Activated CD8-positive, alpha-beta memory T cell treated with anti-CD3 and anti-CD28 coated beads, Interleukin-2, amount 10 ng/mL, durations not matched to agents 7 days and 5 days (primary cell): ENCODE measurements around the gene FAM219A. TPM values are rescaled to one million over a fixed set of nuclear protein-coding genes. Genes with fewer than 3 reads are reported as not detected.

Experiments
- ATAC-seq: fragments of 150-1000 bp; cut with Tn5 transposase; one replicate; pipeline ENCODE4 v1.10.0; 2021; ENCODE audit warnings: moderate library complexity
- CTCF ChIA-PET: fragments of 350-600 bp; sonication (Branson Sonifier 250); formaldehyde crosslinking; loops from one replicate; lab custom pipeline; 2021; ENCODE audit warnings: antibody characterized with exemption; lab: Charles Lee
- DNase-seq: peaks from one replicate; pipeline ENCODE4 v3.0.0-alpha.2; 2020
- H3K27ac Mint-ChIP-seq: one replicate; pipeline ENCODE4 v1.8.0; 2021; ENCODE audit warnings: mild to moderate bottlenecking, mixed read lengths
- H3K27me3 Mint-ChIP-seq: one replicate; pipeline ENCODE4 v1.8.0; 2021; ENCODE audit warnings: mixed read lengths
- H3K36me3 Mint-ChIP-seq: one replicate; pipeline ENCODE4 v1.8.0; 2021; ENCODE audit warnings: mild to moderate bottlenecking, mixed read lengths
- H3K4me1 Mint-ChIP-seq: one replicate; pipeline ENCODE4 v1.8.0; 2021; ENCODE audit warnings: mixed read lengths
- H3K4me3 Mint-ChIP-seq: one replicate; pipeline ENCODE4 v1.8.0; 2021; ENCODE audit warnings: mild to moderate bottlenecking, moderate library complexity, mixed read lengths
- H3K9me3 Mint-ChIP-seq: one replicate; pipeline ENCODE4 v1.8.0; 2022; ENCODE audit warnings: low read depth, mixed read lengths
- total RNA-seq, 2 experiments: library from RNA; stranded (reverse); gene quantifications; one replicate each; pipeline ENCODE4 v1.2.3, GENCODE V29; 2021

FAM219A gene, protein sequence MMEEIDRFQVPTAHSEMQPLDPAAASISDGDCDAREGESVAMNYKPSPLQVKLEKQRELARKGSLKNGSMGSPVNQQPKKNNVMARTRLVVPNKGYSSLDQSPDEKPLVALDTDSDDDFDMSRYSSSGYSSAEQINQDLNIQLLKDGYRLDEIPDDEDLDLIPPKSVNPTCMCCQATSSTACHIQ
- total RNA-seq = 10 to 100 TPM in 1 of 2 experiments, 1 to 10 TPM in 1; 7.9 to 13.8 TPM

DNA sequence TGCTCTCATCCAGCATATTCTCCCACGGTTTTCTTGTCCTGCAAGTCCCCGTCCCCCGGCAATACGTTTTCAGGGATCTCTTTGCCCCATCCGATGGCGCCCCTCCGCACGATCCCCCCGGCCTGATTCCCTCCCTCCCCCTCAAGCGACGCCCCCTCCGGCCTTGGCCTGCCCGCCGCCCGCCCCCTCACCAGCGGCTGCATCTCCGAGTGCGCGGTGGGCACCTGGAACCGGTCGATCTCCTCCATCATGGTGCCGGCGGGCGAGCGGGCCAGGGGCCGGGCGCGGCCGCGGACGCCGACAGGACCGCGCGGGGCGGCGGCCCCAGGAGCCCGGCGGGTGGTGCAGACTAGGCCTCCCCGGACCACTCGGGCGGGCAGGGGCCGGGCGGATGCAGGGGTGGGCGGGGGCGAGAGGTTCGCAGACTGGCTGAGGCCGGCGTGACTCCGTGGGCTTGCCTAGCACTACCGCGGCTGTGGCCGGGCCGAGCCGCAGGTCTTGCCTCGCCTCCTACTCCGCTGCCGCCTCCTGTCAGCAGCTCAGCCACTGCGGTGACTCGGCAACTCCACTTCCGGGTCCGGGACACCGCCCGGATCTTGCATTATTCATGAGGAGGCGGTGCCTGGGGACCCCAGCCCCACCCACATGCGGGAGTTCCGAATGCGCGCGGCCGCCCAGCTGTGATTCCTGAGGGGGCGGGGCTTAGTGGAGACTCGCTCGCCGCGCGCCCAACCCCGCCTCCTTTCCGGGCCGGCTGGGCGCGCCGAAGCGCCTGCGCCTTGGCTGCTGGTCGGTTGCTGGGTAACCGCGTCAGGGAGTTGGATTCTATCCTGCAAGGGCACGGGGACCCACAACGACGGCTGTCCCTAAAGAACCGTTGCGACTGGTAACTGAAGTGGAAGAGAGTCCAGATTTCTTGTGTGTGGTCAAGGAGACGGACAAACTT, at the start of gene FAM219A, which contains the start of gene DNAI1:
Gene FAM219A (minus strand): TSS at position 558 of the 946 bp plus-strand sequence. CDS start 307 bp downstream, at position 251.
Gene DNAI1 (plus strand): TSS at position 793 of the 946 bp plus-strand sequence. CDS start 201 bp downstream, outside the sequence.
- Mint-ChIP-seq H3K27me3 (peaks cover 8% of the 10 kb centered on the region), H3K4me3 (peak within 1 kb of the TSS; percentile 86), H3K27ac (peak within 1 kb of the TSS; percentile 80), H3K9me3 (no peaks in the 10 kb centered on the region), H3K4me1 (peaks cover 55% of the 10 kb centered on the region), H3K36me3 (no peaks in the 10 kb centered on the region)
- DNase-seq (peak; percentile 99), ATAC-seq (peak; percentile 97)
- CTCF ChIA-PET = interaction anchor here (1.3 kb wide), 1 partner anchor 54 kb away, joined by 4 read pairs; no protein-coding TSS in a partner anchor

- no peak overlapping the region for H3K4me3 Mint-ChIP-seq
- H3K27me3 Mint-ChIP-seq = peaks cover 6% of the 10 kb centered on the region
- ATAC-seq = no peak
- H3K9me3 Mint-ChIP-seq = no peaks in the 10 kb centered on the region
- H3K4me1 Mint-ChIP-seq = no peaks in the 10 kb centered on the region
- CTCF ChIA-PET = no interaction called here
- no peaks in the 10 kb centered on the region for H3K36me3 Mint-ChIP-seq
- no peak overlapping the region for H3K27ac Mint-ChIP-seq
- no peak for DNase-seq
Measured at GRCh38 chr9:34507966-34508365, 49.6 kb upstream of the FAM219A start.

GRCh38 chr9:34507556-34507955, 49.2 kb upstream of the FAM219A start:
- H3K4me1 Mint-ChIP-seq = no peaks in the 10 kb centered on the region
- no peak overlapping the region for H3K27ac Mint-ChIP-seq
- DNase-seq = no peak
- ATAC-seq = no peak
- no peak overlapping the region for H3K4me3 Mint-ChIP-seq
- no peaks in the 10 kb centered on the region for H3K36me3 Mint-ChIP-seq
- H3K9me3 Mint-ChIP-seq = no peaks in the 10 kb centered on the region
- CTCF ChIA-PET = interaction anchor here (1.2 kb wide), 1 partner anchor 69 kb away, joined by 3 read pairs; no protein-coding TSS in a partner anchor
- H3K27me3 Mint-ChIP-seq = peaks cover 6% of the 10 kb centered on the region

GRCh38 chr9:34506623-34507022, 48.3 kb upstream of the FAM219A start:
- Mint-ChIP-seq H3K36me3 (no peaks in the 10 kb centered on the region), H3K27ac (no peak overlapping the region), H3K9me3 (no peaks in the 10 kb centered on the region), H3K4me1 (no peaks in the 10 kb centered on the region), H3K4me3 (no peak overlapping the region), H3K27me3 (peaks cover 6% of the 10 kb centered on the region)
- CTCF ChIA-PET = interaction anchor here (0.9 to 1.3 kb wide), 4 partner anchors 68 to 128 kb away, joined by 3 read pairs; no protein-coding TSS in a partner anchor
- ATAC-seq = no peak
- DNase-seq = no peak

DNA sequence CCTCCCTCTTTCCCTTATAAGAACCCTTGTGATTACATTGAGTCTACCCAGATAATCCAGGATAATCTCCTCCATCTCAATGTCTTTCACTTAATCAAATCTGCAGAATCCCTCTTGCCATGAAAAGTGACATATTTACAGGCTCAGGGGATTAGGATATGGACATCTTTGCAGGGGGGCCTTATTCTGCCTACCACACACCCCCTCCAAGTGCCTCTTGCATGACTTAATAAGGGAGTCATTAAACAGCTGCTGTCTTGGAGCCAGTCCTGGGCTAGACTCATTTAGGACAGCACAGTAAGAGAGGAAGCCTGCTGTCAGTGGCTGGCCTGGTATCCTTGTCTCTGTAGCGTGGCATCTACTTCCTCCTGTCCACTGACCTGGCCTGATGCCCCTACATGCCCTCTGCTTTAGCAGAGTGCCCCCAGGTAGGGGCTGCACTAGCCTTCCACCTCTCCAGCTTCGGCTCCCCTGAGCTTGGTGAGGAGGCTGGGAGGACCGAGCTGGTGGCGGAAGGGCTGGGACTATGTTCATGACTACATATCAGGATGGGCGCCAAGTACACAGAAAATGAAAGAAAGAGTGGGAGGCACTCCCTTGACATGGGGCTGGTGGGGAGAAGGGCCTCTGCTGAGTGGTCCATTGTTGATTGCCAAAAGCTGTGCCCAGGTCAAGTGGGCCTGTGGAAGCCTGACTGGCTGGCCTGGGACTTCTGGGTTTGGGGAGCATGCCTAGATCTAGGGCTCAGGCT, 47.2 kb upstream of the FAM219A start:
- DNase-seq (no peak), ATAC-seq (no peak)
- Mint-ChIP-seq H3K27me3 (peaks cover 6% of the 10 kb centered on the region), H3K4me3 (no peak overlapping the region), H3K36me3 (no peaks in the 10 kb centered on the region), H3K27ac (no peak overlapping the region), H3K9me3 (no peaks in the 10 kb centered on the region), H3K4me1 (peaks cover 1% of the 10 kb centered on the region)
- CTCF ChIA-PET = interaction anchor here (0.9 to 1.3 kb wide), 3 partner anchors 86 to 129 kb away, joined by 3 read pairs; no protein-coding TSS in a partner anchor

- CTCF ChIA-PET = interaction anchor here (0.9 to 1.8 kb wide), 4 partner anchors 47 to 103 kb away, joined by 3 to 5 read pairs (median 4); no protein-coding TSS in a partner anchor
- ATAC-seq (no peak), DNase-seq (no peak)
- no peaks in the 10 kb centered on the region for H3K9me3 Mint-ChIP-seq
- H3K27me3 Mint-ChIP-seq = peaks cover 15% of the 10 kb centered on the region
- H3K36me3 Mint-ChIP-seq = no peaks in the 10 kb centered on the region
- H3K27ac Mint-ChIP-seq = no peak overlapping the region
- H3K4me3 Mint-ChIP-seq = no peak overlapping the region
- H3K4me1 Mint-ChIP-seq = peaks cover 16% of the 10 kb centered on the region
Measured at GRCh38 chr9:34503406-34503805, 45.0 kb upstream of the FAM219A start.

- no peak overlapping the region for H3K4me3 Mint-ChIP-seq
- CTCF ChIA-PET = interaction anchor here (1.8 kb wide), 1 partner anchor 66 kb away, joined by 5 read pairs; no protein-coding TSS in a partner anchor
- no peak for ATAC-seq
Measured at GRCh38 chr9:34502891-34503290, 44.5 kb upstream of the FAM219A start.

DNA sequence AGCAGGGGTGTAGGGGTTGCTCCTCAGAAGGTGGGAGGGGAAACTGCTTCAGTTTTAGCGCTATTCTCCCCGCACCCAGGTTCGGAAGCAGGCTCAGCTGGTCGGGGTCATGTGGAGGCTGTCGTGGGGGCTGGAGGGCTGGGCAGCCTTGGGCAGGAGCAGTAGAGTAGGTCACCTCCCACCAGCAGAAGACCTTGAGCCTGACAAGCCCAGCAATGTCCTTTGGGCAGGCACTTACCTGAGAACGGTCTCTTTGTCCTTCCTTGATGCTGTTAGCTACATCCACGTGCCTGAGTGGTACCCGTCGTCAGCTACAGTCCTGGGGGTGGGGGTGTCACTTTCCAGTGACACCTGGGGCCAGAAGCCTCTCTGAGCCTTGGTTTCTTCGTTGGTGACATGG, 44.1 kb upstream of the FAM219A start:
- Mint-ChIP-seq H3K36me3 (no peaks in the 10 kb centered on the region), H3K4me3 (no peak overlapping the region), H3K9me3 (no peaks in the 10 kb centered on the region), H3K4me1 (peaks cover 16% of the 10 kb centered on the region), H3K27ac (no peak overlapping the region), H3K27me3 (peaks cover 22% of the 10 kb centered on the region)
- ATAC-seq (no peak), DNase-seq (no peak)
- CTCF ChIA-PET = interaction anchor here (0.6 to 1.8 kb wide), 4 partner anchors 66 to 99 kb away, joined by 3 to 5 read pairs (median 3); no protein-coding TSS in a partner anchor

More at GRCh38 chr9:34502891-34503290, 44.5 kb upstream of the FAM219A start:
- H3K27me3 Mint-ChIP-seq = peaks cover 18% of the 10 kb centered on the region
- DNase-seq = no peak
- H3K36me3 Mint-ChIP-seq = no peaks in the 10 kb centered on the region
- no peak overlapping the region for H3K27ac Mint-ChIP-seq
- H3K4me1 Mint-ChIP-seq = peaks cover 16% of the 10 kb centered on the region
- H3K9me3 Mint-ChIP-seq = no peaks in the 10 kb centered on the region

DNA sequence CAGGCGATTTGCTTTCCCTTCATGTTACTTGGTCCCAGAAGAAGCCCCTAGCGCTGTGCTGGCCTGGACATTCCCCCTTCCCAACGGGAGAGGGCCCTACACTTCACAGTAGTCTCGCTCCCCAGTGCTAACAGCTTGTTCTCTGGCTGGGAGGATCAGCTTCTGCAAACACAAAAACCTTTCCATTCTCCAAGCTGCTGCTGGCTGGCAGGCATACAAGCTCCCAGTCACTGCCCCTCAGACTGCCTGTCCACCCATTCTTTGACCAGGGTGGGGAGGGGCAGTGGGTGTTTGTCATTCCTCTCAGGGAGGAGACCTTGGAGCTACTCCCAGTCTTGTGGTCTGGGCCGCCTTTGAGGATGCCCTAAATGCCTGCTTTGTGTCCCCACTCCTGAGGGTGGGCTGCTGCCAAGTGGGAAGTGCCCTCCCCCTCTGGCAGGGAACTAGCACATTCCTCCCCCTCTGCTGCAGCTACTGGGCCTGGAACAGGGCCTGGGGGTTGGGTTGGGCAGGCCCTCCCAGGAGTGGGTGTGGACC, 43.6 kb upstream of the FAM219A start:
- Mint-ChIP-seq H3K27me3 (peaks cover 23% of the 10 kb centered on the region), H3K9me3 (no peaks in the 10 kb centered on the region), H3K27ac (no peak overlapping the region), H3K4me3 (no peak overlapping the region), H3K4me1 (peaks cover 16% of the 10 kb centered on the region), H3K36me3 (no peaks in the 10 kb centered on the region)
- DNase-seq (no peak), ATAC-seq (no peak)
- CTCF ChIA-PET = interaction anchor here (0.6 to 2.2 kb wide), 8 partner anchors 11 to 98 kb away, joined by 3 to 13 read pairs (median 3); no protein-coding TSS in a partner anchor

- Mint-ChIP-seq H3K4me1 (peaks cover 16% of the 10 kb centered on the region), H3K27ac (no peak overlapping the region), H3K27me3 (peaks cover 23% of the 10 kb centered on the region), H3K9me3 (no peaks in the 10 kb centered on the region), H3K36me3 (no peaks in the 10 kb centered on the region), H3K4me3 (no peak overlapping the region)
- CTCF ChIA-PET = interaction anchor here (0.7 to 2.3 kb wide), 14 partner anchors 11 to 103 kb away, joined by 3 to 15 read pairs (median 3); no protein-coding TSS in a partner anchor
- no peak for DNase-seq
- no peak for ATAC-seq
Measured at GRCh38 chr9:34501372-34501771, 43.0 kb upstream of the FAM219A start.

- H3K9me3 Mint-ChIP-seq = no peaks in the 10 kb centered on the region
Measured at GRCh38 chr9:34500623-34501267, 42.4 kb upstream of the FAM219A start.

DNA sequence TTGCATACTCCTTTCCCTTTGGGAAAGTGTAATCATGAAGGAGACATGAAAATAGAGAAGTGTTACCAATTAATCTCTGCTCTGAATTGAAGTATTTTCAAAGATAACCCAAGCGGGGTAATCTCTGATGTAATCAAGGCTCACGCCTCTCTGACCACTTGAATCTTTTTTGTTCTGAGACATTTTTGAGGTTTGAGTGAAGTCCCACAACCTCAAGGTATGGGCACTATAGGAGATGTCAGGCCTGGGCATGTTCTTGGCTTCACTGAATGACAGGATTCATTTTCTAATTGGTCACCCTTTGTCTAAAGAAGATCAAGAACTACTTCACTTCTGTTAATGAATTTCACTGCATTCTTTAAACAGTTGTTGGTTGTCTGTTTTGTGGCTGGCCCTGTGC, 40.7 kb upstream of the FAM219A start:
- CTCF ChIA-PET = interaction anchor here (1.3 to 2.3 kb wide), 3 partner anchors 68 to 95 kb away, joined by 3 to 15 read pairs (median 7); no protein-coding TSS in a partner anchor
- ATAC-seq (no peak), DNase-seq (no peak)
- Mint-ChIP-seq H3K36me3 (no peaks in the 10 kb centered on the region), H3K27me3 (peaks cover 17% of the 10 kb centered on the region), H3K4me1 (peaks cover 16% of the 10 kb centered on the region), H3K4me3 (no peak overlapping the region), H3K27ac (no peak overlapping the region), H3K9me3 (no peaks in the 10 kb centered on the region)

More at GRCh38 chr9:34500623-34501267, 42.4 kb upstream of the FAM219A start:
- Mint-ChIP-seq H3K4me3 (no peak overlapping the region), H3K4me1 (peaks cover 16% of the 10 kb centered on the region), H3K36me3 (no peaks in the 10 kb centered on the region), H3K27me3 (peaks cover 23% of the 10 kb centered on the region), H3K27ac (no peak overlapping the region)
- ATAC-seq (peak; percentile 89), DNase-seq (peak; percentile 83)
- CTCF ChIA-PET = interaction anchor here (0.7 to 2.3 kb wide), 15 partner anchors 10 to 103 kb away, joined by 3 to 15 read pairs (median 3); no protein-coding TSS in a partner anchor
